ENCODE measurements around the gene MAP2K5.

- TF ChIP-seq CTCF (IDR thresholded peaks at IDR 0.05) (no peak), TCF7 (CRISPR knock-in tag; IDR thresholded peaks at IDR 0.05; ENCODE audit: low read depth) (no peak), ELF4 (CRISPR knock-in tag; IDR thresholded peaks at IDR 0.05; ENCODE audit: low read depth) (no peak), GABPB1 (CRISPR knock-in tag; IDR thresholded peaks at IDR 0.05) (no peak), SP1 (CRISPR knock-in tag; conservative IDR thresholded peaks at IDR 0.05) (no peak), PREB (CRISPR knock-in tag; IDR thresholded peaks at IDR 0.05; ENCODE audit: borderline replicate concordance) (no peak), FOXP1 (CRISPR knock-in tag; IDR thresholded peaks at IDR 0.05; ENCODE audit: borderline replicate concordance) (no peak), MAX (CRISPR knock-in tag; IDR thresholded peaks at IDR 0.05) (no peak)
These were observed 30.7 kb downstream of the MAP2K5 start for GRCh38 chr15:67573194-67573593.

Data from WTC11 (cell line).